HCT116 (cell line): ENCODE results near the gene IRAK4.
A peak's percentile ranks its signal among the peaks of the same experiment; 100 is the strongest.

Source experiments
- CBX3 ChIP-seq: IDR thresholded peaks from 2 replicates; pipeline ENCODE4 v1.6.1; 2012; ENCODE audit warnings: low read depth
- CEBPB ChIP-seq: IDR thresholded peaks from 2 replicates; pipeline ENCODE4 v1.6.1; 2012; ENCODE audit warnings: low read depth
- EZH2 ChIP-seq: fragments of 200-600 bp; sonication (generic); IDR thresholded peaks from 2 replicates; pipeline ENCODE4 v1.6.1; 2017; ENCODE audit warnings: antibody characterized with exemption, mixed run types
- EZH2phosphoT487 ChIP-seq: fragments of 200-600 bp; IDR thresholded peaks from 2 replicates; pipeline ENCODE4 v1.6.1; 2018; ENCODE audit warnings: antibody characterized with exemption, borderline replicate concordance
- POLR2A ChIP-seq: IDR thresholded peaks from 2 replicates; pipeline ENCODE4 v1.7.0; 2011; ENCODE audit warnings: borderline replicate concordance; ENCODE audit not compliant: insufficient read depth, insufficient read length; ENCODE audit errors: extremely low read depth
- POLR2AphosphoS5 ChIP-seq: IDR thresholded peaks from 2 replicates; pipeline ENCODE4 v1.6.1; 2011; ENCODE audit warnings: mild to moderate bottlenecking, low read depth, low read length, moderate library complexity
- RAD21 ChIP-seq: IDR thresholded peaks from 2 replicates; pipeline ENCODE4 v1.6.1; 2012; ENCODE audit warnings: low read depth, mild to moderate bottlenecking
- SIN3A ChIP-seq: IDR thresholded peaks from 2 replicates; pipeline ENCODE4 v1.6.1; 2012; ENCODE audit warnings: low read depth
- SP1 ChIP-seq: IDR thresholded peaks from 2 replicates; pipeline ENCODE4 v1.6.1; 2012; ENCODE audit warnings: low read depth
- SRF ChIP-seq: IDR thresholded peaks from 2 replicates; pipeline ENCODE4 v1.6.1; 2012; ENCODE audit warnings: low read depth
- TCF7L2 ChIP-seq: IDR thresholded peaks from 2 replicates; pipeline ENCODE4 v1.7.0; 2011; ENCODE audit warnings: borderline replicate concordance, inconsistent platforms; ENCODE audit not compliant: insufficient read depth, insufficient read length; ENCODE audit errors: extremely low read depth
- ZBTB33 ChIP-seq: IDR thresholded peaks from 2 replicates; pipeline ENCODE4 v1.6.1; 2011; ENCODE audit warnings: mild to moderate bottlenecking, low read length, moderate library complexity; ENCODE audit not compliant: insufficient replicate concordance; ENCODE audit errors: extremely low read depth
- TF ChIP-seq, protein P1 (sequence below), 3 experiments: fragments of 200-600 bp in 1 of 3; sonication (generic) in 1 of 3; IDR thresholded peaks in 2 of 3; conservative IDR thresholded peaks in 1 of 3; 2 replicates each; pipeline ENCODE4 v1.5.1; 2012 to 2017; ENCODE audit warnings: low read depth in 2 of 3, low read length in 2 of 3, antibody characterized with exemption in 1 of 3, borderline replicate concordance in 1 of 3, control low read depth in 1 of 3, mild to moderate bottlenecking in 1 of 3, mixed read lengths in 1 of 3, mixed run types in 1 of 3, moderate library complexity in 1 of 3; ENCODE audit not compliant: insufficient read depth in 1 of 3

- TF ChIP-seq POLR2A (peak; percentile 1), TCF7L2 (no peak), CBX3 (no peak), EZH2 (no peak), CEBPB (no peak), SRF (no peak), POLR2AphosphoS5 (no peak), SP1 (no peak), RAD21 (no peak), EZH2phosphoT487 (no peak), SIN3A (no peak), ZBTB33 (no peak)
- TF ChIP-seq, protein P1, sequence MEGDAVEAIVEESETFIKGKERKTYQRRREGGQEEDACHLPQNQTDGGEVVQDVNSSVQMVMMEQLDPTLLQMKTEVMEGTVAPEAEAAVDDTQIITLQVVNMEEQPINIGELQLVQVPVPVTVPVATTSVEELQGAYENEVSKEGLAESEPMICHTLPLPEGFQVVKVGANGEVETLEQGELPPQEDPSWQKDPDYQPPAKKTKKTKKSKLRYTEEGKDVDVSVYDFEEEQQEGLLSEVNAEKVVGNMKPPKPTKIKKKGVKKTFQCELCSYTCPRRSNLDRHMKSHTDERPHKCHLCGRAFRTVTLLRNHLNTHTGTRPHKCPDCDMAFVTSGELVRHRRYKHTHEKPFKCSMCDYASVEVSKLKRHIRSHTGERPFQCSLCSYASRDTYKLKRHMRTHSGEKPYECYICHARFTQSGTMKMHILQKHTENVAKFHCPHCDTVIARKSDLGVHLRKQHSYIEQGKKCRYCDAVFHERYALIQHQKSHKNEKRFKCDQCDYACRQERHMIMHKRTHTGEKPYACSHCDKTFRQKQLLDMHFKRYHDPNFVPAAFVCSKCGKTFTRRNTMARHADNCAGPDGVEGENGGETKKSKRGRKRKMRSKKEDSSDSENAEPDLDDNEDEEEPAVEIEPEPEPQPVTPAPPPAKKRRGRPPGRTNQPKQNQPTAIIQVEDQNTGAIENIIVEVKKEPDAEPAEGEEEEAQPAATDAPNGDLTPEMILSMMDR (IDR thresholded peaks at IDR 0.05 in 2 of 3, conservative IDR thresholded peaks at IDR 0.05 in 1 of 3; ENCODE audit: borderline replicate concordance in 1 of 3, insufficient read depth in 1 of 3, low read depth in 2 of 3, low read length in 2 of 3) = no peak
Observed at GRCh38 chr12:43758247-43758727, 464 bp upstream of the IRAK4 start.
